Cardiac muscle cell (in vitro differentiated cells and primary cell): ENCODE measurements around the gene RXRB. TPM values are rescaled to one million over a fixed set of nuclear protein-coding genes. Genes with fewer than 3 reads are reported as not detected.

ENCODE experiments used
- DNase-seq, 2 donors: peaks; one replicate each; pipeline versions ENCODE4 v3.0.0 to v3.0.0-alpha.2; 2010 to 2017; ENCODE audit warnings: low read depth in 1 of 2, low spot score in 1 of 2
- H3K27ac ChIP-seq: fragments of 200-600 bp; sonication (generic); 2 replicates; pipeline ENCODE4 v1.5.1; 2016
- H3K27me3 ChIP-seq: fragments of 200-600 bp; sonication (generic); 2 replicates; pipeline ENCODE4 v1.6.0; 2016; ENCODE audit warnings: control low read depth
- H3K36me3 ChIP-seq: fragments of 200-600 bp; sonication (generic); 2 replicates; pipeline ENCODE4 v1.5.1; 2016; ENCODE audit warnings: control low read depth
- H3K4me1 ChIP-seq: fragments of 200-600 bp; sonication (generic); 2 replicates; pipeline ENCODE4 v1.8.1; 2017; ENCODE audit warnings: low read depth, mild to moderate bottlenecking, mixed run types
- H3K4me3 ChIP-seq: fragments of 200-600 bp; sonication (generic); 2 replicates; pipeline ENCODE4 v1.5.1; 2016; ENCODE audit warnings: mild to moderate bottlenecking
- H3K9me3 ChIP-seq: fragments of 200-600 bp; sonication (generic); 2 replicates; pipeline ENCODE4 v1.5.1; 2017; ENCODE audit warnings: low read depth, mild to moderate bottlenecking, control low read depth
- polyA plus RNA-seq: library from polyadenylated mRNA; unstranded; fragments of >200 nt; fragmentation: Nextera tagmentation; extraction: Ambion mirVana; gene quantifications from 2 replicates; pipeline ENCODE4 v1.2.1, GENCODE V29; 2016
- total RNA-seq: library from RNA; depleted of rRNA; stranded (reverse); fragments of >200 nt; gene quantifications from 2 replicates; pipeline ENCODE4 v1.2.3, GENCODE V29; 2016
- TF ChIP-seq, protein P1 (sequence below): IDR thresholded peaks from 2 replicates; pipeline ENCODE4 v1.5.1; 2012; ENCODE audit warnings: low read depth, mild to moderate bottlenecking, low read length

The RXRB gene
- total and polyA plus RNA-seq, 2 experiments from 2014 or later: 37.8 to 46.7 TPM

DNA sequence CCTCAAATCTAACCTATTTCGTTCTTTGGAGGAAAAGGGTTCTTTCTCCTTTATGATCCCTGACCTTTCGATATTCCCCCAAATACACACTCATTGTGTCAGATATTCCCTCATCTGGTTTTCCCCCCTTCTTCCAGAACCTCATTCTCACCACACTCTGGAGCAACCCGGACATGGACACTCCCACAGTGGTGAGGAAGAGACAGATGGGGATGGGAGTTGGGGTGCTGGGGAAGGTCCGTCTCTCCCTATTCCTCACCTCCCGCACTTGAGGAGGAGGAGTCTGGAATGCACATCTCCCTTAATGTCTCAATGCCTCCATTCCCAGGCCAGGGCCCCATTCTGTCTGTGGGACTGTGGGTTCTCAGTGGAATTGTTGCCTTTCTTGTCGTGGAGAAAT, 1.5 kb upstream of the RXRB start:
- Histone ChIP-seq H3K27me3 (no peaks in the 10 kb centered on the region), H3K4me1 (peaks cover 16% of the 10 kb centered on the region), H3K36me3 (peaks cover 17% of the 10 kb centered on the region), H3K9me3 (no peaks in the 10 kb centered on the region), H3K4me3 (peak overlapping the region; percentile 66), H3K27ac (peak overlapping the region; percentile 95)
- TF ChIP-seq, protein P1, sequence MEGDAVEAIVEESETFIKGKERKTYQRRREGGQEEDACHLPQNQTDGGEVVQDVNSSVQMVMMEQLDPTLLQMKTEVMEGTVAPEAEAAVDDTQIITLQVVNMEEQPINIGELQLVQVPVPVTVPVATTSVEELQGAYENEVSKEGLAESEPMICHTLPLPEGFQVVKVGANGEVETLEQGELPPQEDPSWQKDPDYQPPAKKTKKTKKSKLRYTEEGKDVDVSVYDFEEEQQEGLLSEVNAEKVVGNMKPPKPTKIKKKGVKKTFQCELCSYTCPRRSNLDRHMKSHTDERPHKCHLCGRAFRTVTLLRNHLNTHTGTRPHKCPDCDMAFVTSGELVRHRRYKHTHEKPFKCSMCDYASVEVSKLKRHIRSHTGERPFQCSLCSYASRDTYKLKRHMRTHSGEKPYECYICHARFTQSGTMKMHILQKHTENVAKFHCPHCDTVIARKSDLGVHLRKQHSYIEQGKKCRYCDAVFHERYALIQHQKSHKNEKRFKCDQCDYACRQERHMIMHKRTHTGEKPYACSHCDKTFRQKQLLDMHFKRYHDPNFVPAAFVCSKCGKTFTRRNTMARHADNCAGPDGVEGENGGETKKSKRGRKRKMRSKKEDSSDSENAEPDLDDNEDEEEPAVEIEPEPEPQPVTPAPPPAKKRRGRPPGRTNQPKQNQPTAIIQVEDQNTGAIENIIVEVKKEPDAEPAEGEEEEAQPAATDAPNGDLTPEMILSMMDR: no peak
- DNase-seq: no peak

DNA sequence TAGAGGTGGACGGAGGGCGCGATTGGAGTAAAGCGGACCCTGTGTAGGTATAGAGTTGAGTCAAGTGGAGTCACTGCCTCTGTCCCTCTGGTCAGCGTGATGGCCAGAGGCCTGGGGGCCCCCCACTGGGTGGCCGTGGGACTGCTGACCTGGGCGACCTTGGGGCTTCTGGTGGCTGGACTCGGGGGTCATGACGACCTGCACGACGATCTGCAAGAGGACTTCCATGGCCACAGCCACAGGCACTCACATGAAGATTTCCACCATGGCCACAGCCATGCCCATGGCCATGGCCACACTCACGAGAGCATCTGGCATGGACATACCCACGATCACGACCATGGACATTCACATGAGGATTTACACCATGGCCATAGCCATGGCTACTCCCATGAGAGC, 681 bp upstream of the RXRB start:
- peak; percentile 23 to 59 for DNase-seq
- H3K27me3 ChIP-seq: no peaks in the 10 kb centered on the region
- H3K4me1 ChIP-seq: peaks cover 13% of the 10 kb centered on the region
- no peaks in the 10 kb centered on the region for H3K9me3 ChIP-seq
- H3K4me3 ChIP-seq: peak overlapping the region; percentile 66
- peaks cover 17% of the 10 kb centered on the region for H3K36me3 ChIP-seq
- peak overlapping the region; percentile 95 for H3K27ac ChIP-seq
- TF ChIP-seq, protein P1: no peak

DNA sequence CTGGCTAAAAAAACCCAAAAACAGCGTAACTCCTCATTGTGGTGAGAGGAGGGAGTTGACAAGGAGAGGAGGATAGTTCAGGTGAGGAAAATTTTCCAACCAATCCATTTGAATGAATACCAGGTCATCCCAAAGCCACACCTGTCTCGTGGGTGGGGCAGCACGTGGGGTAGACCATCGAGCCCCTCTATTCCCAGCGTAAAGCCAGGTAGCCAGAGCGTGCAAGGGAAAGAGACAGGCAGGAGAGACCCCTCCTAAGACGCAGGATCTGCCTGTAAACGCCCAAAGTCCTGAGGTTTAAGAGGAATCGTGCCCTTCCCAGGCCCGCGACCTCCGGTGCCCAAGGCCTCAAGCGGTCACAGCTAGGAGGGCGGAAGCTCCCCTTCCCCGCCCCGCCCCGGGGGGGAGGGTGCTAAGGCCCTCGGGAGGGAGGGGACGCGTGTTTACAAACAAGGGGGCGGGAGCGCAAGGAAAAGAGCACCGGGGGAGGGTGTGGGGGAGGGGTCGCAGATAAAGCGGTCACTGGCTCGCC, 712 bp downstream of the RXRB start:
- Histone ChIP-seq H3K36me3 (peaks cover 17% of the 10 kb centered on the region), H3K27me3 (no peaks in the 10 kb centered on the region), H3K9me3 (no peaks in the 10 kb centered on the region), H3K4me1 (peaks cover 24% of the 10 kb centered on the region), H3K27ac (peak overlapping the region; percentile 95), H3K4me3 (peak overlapping the region; percentile 66)
- peak in 1 of 2 donors; percentile 70 for DNase-seq
- TF ChIP-seq, protein P1: no peak

DNA sequence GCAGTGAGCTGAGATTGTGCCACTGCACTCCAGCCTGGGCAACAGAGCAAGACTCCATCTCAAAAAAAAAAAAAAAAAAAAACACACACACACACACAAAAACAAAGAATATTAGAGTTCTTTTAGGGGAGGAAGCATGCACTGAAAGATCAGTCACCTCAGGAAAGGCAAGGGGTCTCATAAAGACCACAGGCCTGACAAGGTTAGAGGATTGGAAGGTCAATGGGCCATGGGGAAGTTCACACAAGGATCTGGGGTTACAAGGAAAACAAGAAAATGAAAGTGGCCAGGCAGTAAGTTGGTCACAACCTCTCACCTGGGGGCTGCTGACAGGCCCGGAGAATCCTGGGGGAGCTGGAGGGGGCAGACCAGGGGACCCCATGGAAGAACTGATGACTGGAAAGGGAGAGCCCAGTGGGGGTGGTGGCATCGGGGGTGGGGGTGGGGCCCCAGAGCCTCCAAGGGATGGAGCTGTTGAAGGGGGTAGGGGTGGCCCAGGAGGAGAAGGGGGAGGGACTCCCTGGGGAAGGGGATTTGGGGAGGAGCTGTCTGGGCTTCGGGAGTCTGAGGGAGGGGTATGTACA, 1.5 kb downstream of the RXRB start:
- peaks cover 17% of the 10 kb centered on the region for H3K36me3 ChIP-seq
- TF ChIP-seq, protein P1: no peak

DNA sequence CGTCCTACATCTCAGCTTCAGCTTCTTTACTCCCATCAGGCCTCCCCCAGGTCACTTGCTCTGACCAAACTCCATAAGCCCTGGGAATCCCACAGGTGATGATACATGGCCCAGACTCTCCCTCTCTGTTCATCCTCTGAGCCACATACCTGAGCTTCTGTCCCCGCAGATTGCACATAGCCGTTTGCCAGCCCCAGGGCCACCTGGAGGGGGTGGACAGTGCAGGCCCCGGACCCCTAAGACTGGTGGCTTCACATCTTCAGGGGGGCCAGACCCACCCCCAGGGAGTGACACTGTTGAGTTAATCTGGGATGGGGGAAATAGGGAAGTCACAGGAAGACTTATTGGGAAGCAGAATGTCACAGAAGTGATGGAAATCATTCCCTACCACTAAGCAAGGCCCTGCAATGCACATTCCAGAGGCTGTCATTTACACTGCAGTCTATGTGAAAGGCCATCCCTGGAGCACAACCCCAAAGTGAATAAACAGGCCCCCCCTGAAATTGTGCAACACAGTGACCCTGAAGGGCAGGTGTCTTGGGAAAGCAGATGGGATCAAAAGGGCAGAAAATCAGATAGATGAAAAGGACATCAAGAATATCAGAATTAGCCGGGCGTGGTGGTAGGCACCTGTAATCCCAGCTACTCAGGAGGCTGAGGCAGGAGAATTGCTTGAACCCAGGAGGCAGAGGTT, 2.2 kb downstream of the RXRB start:
- DNase-seq: no peak
- no peaks in the 10 kb centered on the region for H3K9me3 ChIP-seq
- H3K27me3 ChIP-seq: no peaks in the 10 kb centered on the region
- peaks cover 36% of the 10 kb centered on the region for H3K4me1 ChIP-seq
- H3K4me3 ChIP-seq: no peak overlapping the region
- peaks cover 16% of the 10 kb centered on the region for H3K36me3 ChIP-seq
- TF ChIP-seq, protein P1: no peak
- no peak overlapping the region for H3K27ac ChIP-seq

More for the DNA sequence above, 1.5 kb downstream of the RXRB start:
- no peaks in the 10 kb centered on the region for H3K9me3 ChIP-seq
- DNase-seq: no peak
- H3K27ac ChIP-seq: no peak overlapping the region
- H3K4me1 ChIP-seq: peaks cover 30% of the 10 kb centered on the region
- peak overlapping the region; percentile 66 for H3K4me3 ChIP-seq
- H3K27me3 ChIP-seq: no peaks in the 10 kb centered on the region
